CD4-positive, alpha-beta T cell (primary cell): ENCODE results near the gene RIMBP3C. TPM values are rescaled to one million over a fixed set of nuclear protein-coding genes. Genes with fewer than 3 reads are reported as not detected.

Experiments
- ATAC-seq: fragments of 200-7000 bp; cut with Tn5 transposase; one replicate; pipeline ENCODE4 v1.10.0; 2022; ENCODE audit warnings: mild to moderate bottlenecking; ENCODE audit not compliant: poor library complexity
- CTCF ChIA-PET: fragments of 350-600 bp; sonication (Branson Sonifier 250); formaldehyde crosslinking; loops from one replicate; lab custom pipeline; 2021; ENCODE audit warnings: antibody characterized with exemption, inconsistent platforms; lab: Charles Lee
- POLR2A ChIA-PET: fragments of 350-600 bp; sonication (Branson Sonifier 250); formaldehyde crosslinking; loops from one replicate; lab custom pipeline; 2021; ENCODE audit warnings: antibody characterized with exemption, inconsistent platforms; lab: Charles Lee
- DNase-seq, 14 experiments: peaks; one replicate each; pipeline ENCODE4 v3.0.0-alpha.2; 2013 to 2020; ENCODE audit warnings: mixed read lengths in 2 of 14
- H3K27ac ChIP-seq, 2 donors: one replicate each; pipeline versions ENCODE4 v1.5.1 to v1.7.0; 2013; ENCODE audit warnings: low read length in 2 of 2, low read depth in 1 of 2, mild to moderate bottlenecking in 1 of 2
- H3K27me3 ChIP-seq, 2 experiments: 1 replicate in 1 of 2; 2 replicates in 1 of 2; pipeline versions ENCODE4 v1.6.1 to v1.7.0; 2013; ENCODE audit warnings: low read length in 2 of 2, control low read depth in 1 of 2, mild to moderate bottlenecking in 1 of 2, moderate library complexity in 1 of 2; ENCODE audit not compliant: insufficient read depth in 2 of 2, control insufficient read depth in 1 of 2
- H3K36me3 ChIP-seq: one replicate; pipeline ENCODE4 v1.6.1; 2013; ENCODE audit warnings: low read length, control low read depth; ENCODE audit not compliant: insufficient read depth
- H3K4me1 ChIP-seq: one replicate; pipeline ENCODE4 v1.6.1; 2013; ENCODE audit warnings: low read length, control low read depth; ENCODE audit not compliant: insufficient read depth
- H3K4me3 ChIP-seq: one replicate; pipeline ENCODE4 v1.5.1; 2013; ENCODE audit warnings: mild to moderate bottlenecking, low read length, moderate library complexity
- H3K9me3 ChIP-seq, 2 experiments: 1 replicate in 1 of 2; 2 replicates in 1 of 2; pipeline versions ENCODE4 v1.6.1 to v1.7.0; 2013; ENCODE audit warnings: low read length in 2 of 2, mild to moderate bottlenecking in 2 of 2, control low read depth in 1 of 2, moderate library complexity in 1 of 2; ENCODE audit not compliant: control insufficient read depth in 1 of 2, insufficient read depth in 1 of 2
- H3K27ac Mint-ChIP-seq: one replicate; pipeline ENCODE4 v1.8.0; 2020; ENCODE audit warnings: mixed read lengths
- H3K27me3 Mint-ChIP-seq: one replicate; pipeline ENCODE4 v1.8.0; 2021; ENCODE audit warnings: mixed read lengths
- H3K36me3 Mint-ChIP-seq: one replicate; pipeline ENCODE4 v1.8.0; 2021; ENCODE audit warnings: low read depth, mixed read lengths
- H3K4me1 Mint-ChIP-seq: one replicate; pipeline ENCODE4 v1.8.0; 2021; ENCODE audit warnings: low read depth, mixed read lengths
- H3K4me3 Mint-ChIP-seq: one replicate; pipeline ENCODE4 v1.8.0; 2020; ENCODE audit warnings: mild to moderate bottlenecking, mixed read lengths
- H3K9me3 Mint-ChIP-seq: one replicate; pipeline ENCODE4 v1.8.0; 2020; ENCODE audit warnings: mixed read lengths
- CTCF ChIP-seq: fragments of 200-600 bp; IDR thresholded peaks from one replicate; pipeline ENCODE4 v1.8.0; 2022; ENCODE audit warnings: antibody characterized with exemption, mild to moderate bottlenecking
- intact Hi-C, 2 experiments: fragments of 100-400 bp; cut with DNase I in 1 of 2; cut with micrococcal nuclease in 1 of 2; formaldehyde crosslinking; loops; one replicate each; pipeline versions ENCODE4 v1.15.1 to v1.9.0; 2023 to 2025; cut with DNase I, micrococcal nuclease
- total RNA-seq, 174 experiments: library from RNA in 2 of 174; stranded (reverse) in 2 of 174; gene quantifications; one replicate each; pipeline ENCODE4 v1.2.3 and lab custom pipeline; 2021 to 2026

The RIMBP3C gene
- total RNA-seq, 2 experiments from 2014 or later, result 0.14 TPM; not detected in 1

- ChIA-PET CTCF (no interaction called here), POLR2A (no interaction called here)
- Mint-ChIP-seq H3K36me3 (peaks cover 70% of the 10 kb centered on the region), H3K27ac (peak overlapping the region; percentile 25), H3K27me3 (no peaks in the 10 kb centered on the region), H3K4me1 (peaks cover 71% of the 10 kb centered on the region), H3K4me3 (no peak overlapping the region), H3K9me3 (no peaks in the 10 kb centered on the region)
- Histone ChIP-seq H3K4me1 (peaks cover 44% of the 10 kb centered on the region), H3K27me3 (no peaks in the 10 kb centered on the region), H3K27ac (no peak overlapping the region), H3K9me3 (no peaks in the 10 kb centered on the region), H3K36me3 (peaks cover 65% of the 10 kb centered on the region), H3K4me3 (no peak overlapping the region)
- DNase-seq, result no peak
- ATAC-seq, result no peak
- no peak for TF ChIP-seq CTCF
- intact Hi-C loops, result no loop called here
Observed at GRCh38 chr22:21591695-21592094, 40.4 kb upstream of the RIMBP3C start.

GRCh38 chr22:21590809-21591641 lies 39.8 kb upstream of the RIMBP3C start:
- intact Hi-C loops, result no loop called here
- ATAC-seq (no peak), DNase-seq (no peak)
- H3K4me3 ChIP-seq, result no peak overlapping the region
- no peak overlapping the region for H3K27ac ChIP-seq
- no peaks in the 10 kb centered on the region for H3K9me3 ChIP-seq
- peak overlapping the region; percentile 25 for H3K27ac Mint-ChIP-seq
- H3K9me3 Mint-ChIP-seq, result no peaks in the 10 kb centered on the region
- H3K4me1 ChIP-seq, result peaks cover 46% of the 10 kb centered on the region
- H3K4me1 Mint-ChIP-seq, result peaks cover 71% of the 10 kb centered on the region
- H3K27me3 ChIP-seq, result no peaks in the 10 kb centered on the region
- peaks cover 59% of the 10 kb centered on the region for H3K36me3 ChIP-seq
- TF ChIP-seq CTCF, result no peak
- POLR2A ChIA-PET, result no interaction called here
- CTCF ChIA-PET, result no interaction called here
- H3K36me3 Mint-ChIP-seq, result peaks cover 65% of the 10 kb centered on the region
- H3K4me3 Mint-ChIP-seq, result peak overlapping the region; percentile 38
- H3K27me3 Mint-ChIP-seq, result no peaks in the 10 kb centered on the region

GRCh38 chr22:21589396-21589795 lies 38.1 kb upstream of the RIMBP3C start:
- Mint-ChIP-seq H3K27ac (peak overlapping the region; percentile 25), H3K4me1 (peaks cover 67% of the 10 kb centered on the region), H3K4me3 (no peak overlapping the region), H3K27me3 (no peaks in the 10 kb centered on the region), H3K36me3 (peaks cover 56% of the 10 kb centered on the region), H3K9me3 (no peaks in the 10 kb centered on the region)
- ATAC-seq (no peak), DNase-seq (no peak)
- no peak for TF ChIP-seq CTCF
- intact Hi-C loops, result no loop called here
- H3K27me3 ChIP-seq, result no peaks in the 10 kb centered on the region
- H3K27ac ChIP-seq, result no peak overlapping the region
- no peaks in the 10 kb centered on the region for H3K9me3 ChIP-seq
- CTCF ChIA-PET, result no interaction called here
- POLR2A ChIA-PET, result no interaction called here
- peaks cover 48% of the 10 kb centered on the region for H3K36me3 ChIP-seq
- H3K4me1 ChIP-seq, result peaks cover 55% of the 10 kb centered on the region
- no peak overlapping the region for H3K4me3 ChIP-seq
